DOHH2 (cell line): ENCODE measurements around the gene PRCC.

ENCODE experiments used
- H3F3A ChIP-seq: fragments of 200-600 bp; sonication (generic), shearing (Covaris generic); 2 replicates; pipeline ENCODE4 v1.6.0; 2016; ENCODE audit warnings: antibody characterized with exemption, mild to moderate bottlenecking; ENCODE audit not compliant: control insufficient read depth, insufficient read depth
- H3K27ac ChIP-seq: fragments of 200-600 bp; sonication (generic); 2 replicates; pipeline ENCODE4 v1.5.1; 2014; ENCODE audit warnings: low read depth, mild to moderate bottlenecking, low read length, moderate library complexity
- H3K27me3 ChIP-seq: fragments of 200-600 bp; sonication (generic); 2 replicates; pipeline ENCODE4 v1.6.1; 2014; ENCODE audit warnings: mild to moderate bottlenecking, low read length, mixed read lengths; ENCODE audit not compliant: control insufficient read depth
- H3K36me3 ChIP-seq: fragments of 200-600 bp; sonication (generic); 2 replicates; pipeline ENCODE4 v1.6.1; 2014; ENCODE audit warnings: mild to moderate bottlenecking, low read length, moderate library complexity, mixed read lengths; ENCODE audit not compliant: control insufficient read depth
- H3K4me1 ChIP-seq: fragments of 200-600 bp; sonication (generic); 2 replicates; pipeline ENCODE4 v1.6.1; 2014; ENCODE audit warnings: mild to moderate bottlenecking, low read length, mixed read lengths; ENCODE audit not compliant: control insufficient read depth
- H3K4me2 ChIP-seq: fragments of 200-600 bp; sonication (generic); 2 replicates; pipeline ENCODE4 v1.6.0; 2014; ENCODE audit warnings: mild to moderate bottlenecking, low read length, moderate library complexity
- H3K4me3 ChIP-seq: fragments of 200-600 bp; sonication (generic); 2 replicates; pipeline ENCODE4 v1.5.1; 2014; ENCODE audit warnings: mild to moderate bottlenecking, low read length, mixed read lengths
- H3K79me2 ChIP-seq: fragments of 200-600 bp; sonication (generic); 2 replicates; pipeline ENCODE4 v1.6.1; 2014; ENCODE audit warnings: mild to moderate bottlenecking, low read length, mixed read lengths; ENCODE audit not compliant: control insufficient read depth
- H3K9me2 ChIP-seq: fragments of 200-600 bp; sonication (generic); replicated peaks from 2 replicates; pipeline ENCODE4 v1.6.1; 2014; ENCODE audit warnings: mild to moderate bottlenecking, low read length, mixed read lengths; ENCODE audit not compliant: control insufficient read depth
- H3K9me3 ChIP-seq: fragments of 200-600 bp; sonication (generic); 2 replicates; pipeline ENCODE4 v1.6.1; 2014; ENCODE audit warnings: antibody characterized with exemption, low read length, mixed read lengths; ENCODE audit not compliant: control insufficient read depth, insufficient read depth
- H4K20me1 ChIP-seq: fragments of 200-600 bp; sonication (generic); 2 replicates; pipeline ENCODE4 v1.6.0; 2014; ENCODE audit warnings: low read depth, mild to moderate bottlenecking, antibody characterized with exemption, low read length, moderate library complexity; ENCODE audit not compliant: control insufficient read depth, insufficient read depth
- CTCF ChIP-seq: fragments of 200-600 bp; sonication (generic); IDR thresholded peaks from one replicate; pipeline ENCODE4 v1.5.1; 2014; ENCODE audit warnings: antibody characterized with exemption, mild to moderate bottlenecking, low read depth, low read length; ENCODE audit not compliant: poor library complexity, severe bottlenecking
- EZH2phosphoT487 ChIP-seq: fragments of 200-600 bp; sonication (generic); IDR thresholded peaks from 2 replicates; pipeline ENCODE4 v1.6.1; 2017; ENCODE audit warnings: borderline replicate concordance, mild to moderate bottlenecking, antibody characterized with exemption, low read length, moderate library complexity, mixed read lengths

Gene PRCC

DNA sequence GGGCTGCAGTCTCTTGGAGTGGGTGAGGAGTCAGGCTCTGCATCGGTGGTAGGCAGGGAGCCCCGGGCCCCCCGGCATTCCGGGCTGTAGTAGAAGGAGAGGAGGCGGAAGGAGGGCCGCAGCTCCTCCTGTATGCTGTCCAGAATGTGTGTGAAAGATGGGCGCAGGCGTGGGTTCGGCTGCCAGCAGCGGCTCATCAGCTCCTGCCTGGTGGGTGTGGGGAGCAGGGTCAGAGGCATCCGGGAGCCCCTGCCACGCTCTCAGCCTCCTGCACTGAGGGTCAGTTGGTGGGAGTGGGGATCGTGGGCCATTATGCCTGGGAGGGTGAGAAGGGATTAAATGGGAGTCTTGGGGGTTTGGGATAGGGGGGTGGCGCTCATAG lies 73.6 kb downstream of the PRCC start:
- Histone ChIP-seq H3K9me2 (no peaks in the 10 kb centered on the region), H3K36me3 (no peaks in the 10 kb centered on the region), H3K4me3 (no peak overlapping the region), H3K9me3 (no peaks in the 10 kb centered on the region), H3K4me2 (no peak overlapping the region), H3F3A (no peaks in the 10 kb centered on the region), H3K27ac (no peak overlapping the region), H3K4me1 (no peaks in the 10 kb centered on the region), H3K79me2 (no peaks in the 10 kb centered on the region), H4K20me1 (0 out of 2 replicates have a peak, but pooled peaks cover 3% of the 10 kb centered on the region), H3K27me3 (peaks cover 27% of the 10 kb centered on the region)
- no peak for TF ChIP-seq EZH2phosphoT487
- no peak for TF ChIP-seq CTCF

DNA sequence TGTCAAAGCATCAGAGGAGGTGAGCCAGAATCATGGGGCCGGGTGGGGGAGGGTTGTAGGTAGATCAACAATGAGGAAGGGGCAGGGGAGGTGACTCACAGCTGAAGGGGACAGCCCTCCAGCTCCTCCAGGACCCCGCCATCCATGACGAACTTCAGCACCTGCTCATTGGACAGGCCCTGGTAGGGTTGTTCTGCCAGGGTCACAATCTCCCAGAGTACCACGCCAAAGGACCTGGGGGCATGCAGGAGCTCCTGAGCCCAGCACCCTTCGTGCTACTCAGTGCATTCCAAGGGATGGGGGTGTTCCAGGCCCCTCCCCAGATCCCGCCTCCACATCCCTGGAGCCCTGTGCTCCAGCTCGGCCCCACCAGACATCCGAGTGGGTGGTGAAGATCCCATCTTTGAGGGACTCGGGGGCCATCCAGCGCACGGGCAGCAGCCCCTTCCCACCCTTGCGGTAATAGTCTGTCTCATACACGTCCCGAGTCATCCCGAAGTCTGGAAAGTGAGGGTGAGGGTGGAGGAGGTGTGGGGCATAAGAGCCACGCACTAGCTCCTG lies 74.0 kb downstream of the PRCC start:
- Histone ChIP-seq H3K4me1 (no peaks in the 10 kb centered on the region), H3K27me3 (peaks cover 22% of the 10 kb centered on the region), H3F3A (no peaks in the 10 kb centered on the region), H3K27ac (no peak overlapping the region), H3K4me2 (no peak overlapping the region), H3K79me2 (no peaks in the 10 kb centered on the region), H4K20me1 (0 out of 2 replicates have a peak, but pooled peaks cover 3% of the 10 kb centered on the region), H3K36me3 (no peaks in the 10 kb centered on the region), H3K9me2 (no peaks in the 10 kb centered on the region), H3K9me3 (no peaks in the 10 kb centered on the region), H3K4me3 (no peak overlapping the region)
- no peak for TF ChIP-seq EZH2phosphoT487
- no peak for TF ChIP-seq CTCF

DNA sequence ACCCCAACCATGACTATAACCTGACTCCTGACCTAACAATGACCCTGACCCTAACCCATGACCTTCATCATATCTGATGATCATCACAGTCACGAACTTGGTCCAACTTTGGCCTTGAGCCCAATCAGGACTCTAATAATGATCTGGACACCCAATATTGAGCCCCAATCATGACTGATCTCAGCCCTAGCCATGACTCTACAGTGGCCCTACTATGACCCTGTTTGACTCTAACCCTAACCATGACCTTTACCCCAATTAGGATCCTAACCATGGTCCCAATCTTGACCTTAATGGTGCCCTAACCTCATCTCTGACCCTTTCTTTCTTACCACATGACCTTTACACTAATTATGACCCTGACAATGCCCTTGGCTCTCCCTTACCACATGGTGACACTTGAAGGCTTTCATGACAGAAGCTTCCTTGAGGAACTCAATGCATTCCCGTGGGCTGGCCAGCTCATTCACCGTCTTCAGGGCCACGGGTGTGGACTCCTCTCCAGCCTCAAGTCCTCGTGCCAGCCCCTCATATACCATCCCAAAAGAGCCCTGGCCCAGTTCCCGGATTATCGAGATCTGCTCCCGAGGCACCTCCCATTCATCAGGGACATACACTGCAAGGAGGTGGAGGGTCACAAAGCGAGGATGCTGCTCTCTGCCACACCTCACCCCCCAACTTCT lies 75.4 kb downstream of the PRCC start:
- Histone ChIP-seq H3K27me3 (peaks cover 8% of the 10 kb centered on the region; the same call in 1 of the 2 replicates), H3F3A (no peaks in the 10 kb centered on the region)
- no peak for TF ChIP-seq EZH2phosphoT487
- no peak for TF ChIP-seq CTCF

More for the DNA sequence above, 75.4 kb downstream of the PRCC start:
- H3K9me3 ChIP-seq: no peaks in the 10 kb centered on the region
- H3K4me2 ChIP-seq: no peak overlapping the region
- no peaks in the 10 kb centered on the region for H3K79me2 ChIP-seq
- 0 out of 2 replicates have a peak, but pooled peaks cover 3% of the 10 kb centered on the region for H4K20me1 ChIP-seq
- no peak overlapping the region for H3K27ac ChIP-seq
- H3K9me2 ChIP-seq: no peaks in the 10 kb centered on the region
- no peaks in the 10 kb centered on the region for H3K4me1 ChIP-seq
- no peak overlapping the region for H3K4me3 ChIP-seq
- no peaks in the 10 kb centered on the region for H3K36me3 ChIP-seq
